Activated T-helper 17 cell treated with anti-CD3 and anti-CD28 coated beads, Interleukin-2, amount 50 U/mL, for 72 hours (primary cell): ENCODE measurements around the gene TTC39B. TPM values are rescaled to one million over a fixed set of nuclear protein-coding genes. Genes with fewer than 3 reads are reported as not detected.

Source experiments
- ATAC-seq: fragments of 150-1000 bp; cut with Tn5 transposase; replicated peaks from 2 replicates; pipeline ENCODE4 v1.10.0; 2021; ENCODE audit warnings: mild to moderate bottlenecking, moderate library complexity
- H3K27ac Mint-ChIP-seq: one replicate; pipeline ENCODE4 v1.8.0; 2022; ENCODE audit warnings: mixed read lengths
- H3K27me3 Mint-ChIP-seq: one replicate; pipeline ENCODE4 v1.8.0; 2022; ENCODE audit warnings: mixed read lengths
- H3K36me3 Mint-ChIP-seq: one replicate; pipeline ENCODE4 v1.8.0; 2022; ENCODE audit warnings: low read depth, mild to moderate bottlenecking, mixed read lengths
- H3K4me1 Mint-ChIP-seq: one replicate; pipeline ENCODE4 v1.8.0; 2022; ENCODE audit warnings: mixed read lengths
- H3K4me3 Mint-ChIP-seq: one replicate; pipeline ENCODE4 v1.8.0; 2022; ENCODE audit warnings: mild to moderate bottlenecking, mixed read lengths
- H3K9me3 Mint-ChIP-seq: one replicate; pipeline ENCODE4 v1.8.0; 2022; ENCODE audit warnings: mixed read lengths
- total RNA-seq, 2 donors: library from RNA; stranded (reverse); gene quantifications; one replicate each; pipeline ENCODE4 v1.2.3, GENCODE V29; 2022

TTC39B gene
- total RNA-seq, 2 donors from 2014 or later, result 14.5 to 19.1 TPM

DNA sequence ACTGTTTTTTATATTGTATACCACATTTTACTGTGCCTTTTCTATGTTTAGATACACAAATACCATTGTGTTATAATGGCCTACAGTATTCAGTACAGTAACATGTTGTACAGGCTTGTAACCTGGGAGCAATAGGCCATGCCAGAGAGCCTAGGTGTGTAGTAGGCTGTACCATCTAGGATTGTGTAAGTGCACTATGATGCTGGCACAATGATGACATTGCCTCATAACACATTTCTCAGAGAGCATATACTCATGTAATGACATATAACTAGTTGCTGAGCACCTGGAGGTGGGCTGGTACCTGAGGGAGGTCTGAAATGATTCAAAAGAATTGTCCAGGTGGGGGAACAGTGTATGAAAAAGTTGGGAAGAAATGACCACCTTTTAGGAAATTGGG is 13.9 kb downstream of the TTC39B start:
- H3K27me3 Mint-ChIP-seq, result no peaks in the 10 kb centered on the region
- peaks cover 8% of the 10 kb centered on the region for H3K36me3 Mint-ChIP-seq
- H3K4me3 Mint-ChIP-seq, result peak overlapping the region; percentile 81
- H3K4me1 Mint-ChIP-seq, result peaks cover 31% of the 10 kb centered on the region
- ATAC-seq, result no peak
- H3K27ac Mint-ChIP-seq, result peak overlapping the region; percentile 91
- no peaks in the 10 kb centered on the region for H3K9me3 Mint-ChIP-seq

DNA sequence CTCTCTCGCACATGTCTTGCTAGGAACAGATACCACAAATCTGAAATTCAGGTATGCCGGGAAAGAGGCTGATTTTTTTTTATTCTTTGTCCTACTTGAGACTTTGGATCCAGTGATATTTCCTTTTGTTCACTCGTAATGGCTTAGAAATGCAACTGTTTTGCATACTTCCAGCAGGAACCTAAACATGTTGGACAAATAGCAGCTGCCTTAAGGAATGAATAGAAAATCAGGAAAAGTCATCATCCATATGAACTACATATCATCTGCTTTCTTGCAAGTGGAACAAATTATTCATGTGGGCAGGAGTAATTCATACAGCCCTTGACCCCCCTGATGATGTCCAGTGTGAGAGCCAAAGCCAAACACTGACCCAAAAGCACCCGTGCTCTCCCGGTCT is 17.4 kb downstream of the TTC39B start:
- peaks cover 8% of the 10 kb centered on the region for H3K36me3 Mint-ChIP-seq
- H3K4me1 Mint-ChIP-seq, result peaks cover 29% of the 10 kb centered on the region
- no peak for ATAC-seq
- no peaks in the 10 kb centered on the region for H3K9me3 Mint-ChIP-seq
- H3K27ac Mint-ChIP-seq, result no peak overlapping the region
- H3K4me3 Mint-ChIP-seq, result no peak overlapping the region
- H3K27me3 Mint-ChIP-seq, result no peaks in the 10 kb centered on the region

DNA sequence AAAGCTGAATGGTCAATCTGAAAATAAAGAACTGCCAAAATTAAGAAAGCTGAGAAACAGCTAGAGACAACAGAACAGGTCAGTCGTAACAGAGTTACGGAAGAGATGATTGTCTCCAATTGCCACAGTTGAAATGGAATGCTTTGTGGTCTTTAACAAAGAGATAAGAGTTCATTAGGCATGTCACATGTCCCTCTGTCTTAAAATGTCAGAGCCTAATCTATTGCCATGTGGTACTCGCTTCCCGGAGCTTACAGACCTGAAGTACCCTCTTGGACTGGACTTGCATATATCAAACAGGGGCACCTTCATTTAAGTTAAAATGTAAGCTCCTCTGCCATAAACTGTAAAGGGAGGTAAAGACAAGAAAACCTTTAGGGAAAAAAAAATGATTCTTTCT is 19.7 kb downstream of the TTC39B start:
- no peak overlapping the region for H3K4me3 Mint-ChIP-seq
- H3K27ac Mint-ChIP-seq, result no peak overlapping the region
- H3K27me3 Mint-ChIP-seq, result no peaks in the 10 kb centered on the region
- H3K9me3 Mint-ChIP-seq, result no peaks in the 10 kb centered on the region
- H3K36me3 Mint-ChIP-seq, result no peaks in the 10 kb centered on the region
- ATAC-seq, result no peak
- H3K4me1 Mint-ChIP-seq, result peaks cover 21% of the 10 kb centered on the region

DNA sequence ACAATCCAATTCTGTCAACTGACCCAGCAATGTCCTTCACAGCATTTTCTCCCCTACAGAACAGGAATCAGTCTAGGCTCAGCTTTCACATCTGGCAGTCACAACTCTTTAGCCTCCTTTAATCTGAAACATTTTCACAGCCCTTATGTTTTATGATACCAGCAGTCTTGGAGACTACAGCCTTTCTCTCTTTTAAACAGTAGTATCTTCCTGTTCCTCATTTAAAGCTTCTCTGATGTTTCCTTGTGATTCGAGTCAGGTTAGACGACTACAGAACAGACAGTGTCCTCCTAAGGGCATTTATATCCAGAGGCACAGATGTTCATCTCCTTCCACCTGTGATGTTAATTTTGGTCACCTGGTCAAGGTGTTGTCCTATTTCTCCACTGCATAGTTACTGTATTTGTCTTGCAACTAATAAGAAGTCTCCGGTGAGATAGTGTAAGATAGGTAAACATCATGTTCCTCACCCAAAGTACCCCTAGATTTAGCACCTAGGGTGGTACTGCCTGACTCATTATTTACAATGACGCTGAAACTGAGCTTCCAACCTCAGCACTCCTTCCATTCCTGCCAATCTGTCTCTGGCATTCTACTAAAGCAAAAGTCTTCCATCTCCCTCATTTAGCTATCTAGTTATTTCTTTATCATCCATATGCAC is 20.7 kb downstream of the TTC39B start:
- H3K9me3 Mint-ChIP-seq, result no peaks in the 10 kb centered on the region
- peak overlapping the region; percentile 13 for H3K27ac Mint-ChIP-seq
- ATAC-seq, result no peak
- no peaks in the 10 kb centered on the region for H3K27me3 Mint-ChIP-seq
- H3K4me1 Mint-ChIP-seq, result peaks cover 19% of the 10 kb centered on the region
- no peak overlapping the region for H3K4me3 Mint-ChIP-seq
- H3K36me3 Mint-ChIP-seq, result no peaks in the 10 kb centered on the region

DNA sequence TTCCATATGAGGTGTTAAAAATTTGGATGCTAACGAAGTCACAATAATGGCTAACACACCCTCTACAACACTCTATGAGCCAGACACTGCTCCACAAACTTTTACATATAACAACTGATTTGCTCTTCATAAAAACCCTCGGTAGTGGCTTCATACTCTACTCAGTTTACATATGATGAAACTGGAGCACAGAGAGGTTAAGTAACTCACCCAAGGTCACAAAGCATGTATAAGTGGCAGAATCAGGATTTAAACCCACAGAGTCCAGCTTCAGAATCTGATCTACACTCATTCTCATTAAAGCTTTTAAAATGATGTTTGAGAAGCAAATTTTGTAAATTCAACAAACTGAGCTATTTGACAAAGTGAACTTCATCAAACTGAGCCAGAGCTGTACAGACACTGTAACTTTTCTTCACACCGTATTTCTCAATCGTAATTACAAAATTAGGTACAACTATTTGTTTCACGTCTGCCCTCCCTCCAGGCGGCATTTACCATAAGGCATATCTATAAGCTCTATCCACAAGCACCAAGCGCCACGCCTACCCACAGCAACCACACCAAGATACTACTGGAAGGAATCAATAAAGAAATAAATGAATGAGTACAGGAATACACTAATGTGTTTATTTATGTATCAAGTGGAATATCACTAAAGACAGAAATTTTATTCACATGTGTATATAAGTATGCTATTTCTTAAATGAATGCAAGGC is 24.3 kb downstream of the TTC39B start:
- no peaks in the 10 kb centered on the region for H3K27me3 Mint-ChIP-seq
- peaks cover 16% of the 10 kb centered on the region for H3K4me1 Mint-ChIP-seq
- no peaks in the 10 kb centered on the region for H3K9me3 Mint-ChIP-seq
- no peak overlapping the region for H3K4me3 Mint-ChIP-seq
- H3K36me3 Mint-ChIP-seq, result no peaks in the 10 kb centered on the region
- no peak for ATAC-seq
- H3K27ac Mint-ChIP-seq, result no peak overlapping the region

DNA sequence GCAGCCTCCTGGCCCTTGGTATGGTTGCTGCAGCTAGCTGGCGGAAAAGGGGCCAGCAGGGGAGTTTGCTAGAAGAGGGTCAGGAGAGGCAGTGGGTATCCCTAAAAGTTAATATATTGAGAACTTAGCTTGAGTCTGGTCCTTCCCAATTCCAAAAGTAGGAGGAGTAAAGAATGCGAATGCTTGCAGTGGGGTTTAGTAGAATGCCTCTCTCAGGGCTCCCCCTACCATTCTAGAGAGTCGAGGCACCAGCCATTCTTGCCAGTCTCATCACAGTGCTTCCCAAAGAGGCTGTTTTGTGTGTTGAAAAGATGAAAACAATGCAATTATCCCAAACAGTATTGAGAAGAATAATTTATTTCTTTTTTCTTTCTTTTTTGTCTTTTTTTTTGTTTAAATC is 26.4 kb downstream of the TTC39B start:
- Mint-ChIP-seq H3K27ac (no peak overlapping the region), H3K36me3 (no peaks in the 10 kb centered on the region), H3K27me3 (no peaks in the 10 kb centered on the region), H3K9me3 (no peaks in the 10 kb centered on the region), H3K4me3 (no peak overlapping the region), H3K4me1 (peaks cover 6% of the 10 kb centered on the region)
- no peak for ATAC-seq

DNA sequence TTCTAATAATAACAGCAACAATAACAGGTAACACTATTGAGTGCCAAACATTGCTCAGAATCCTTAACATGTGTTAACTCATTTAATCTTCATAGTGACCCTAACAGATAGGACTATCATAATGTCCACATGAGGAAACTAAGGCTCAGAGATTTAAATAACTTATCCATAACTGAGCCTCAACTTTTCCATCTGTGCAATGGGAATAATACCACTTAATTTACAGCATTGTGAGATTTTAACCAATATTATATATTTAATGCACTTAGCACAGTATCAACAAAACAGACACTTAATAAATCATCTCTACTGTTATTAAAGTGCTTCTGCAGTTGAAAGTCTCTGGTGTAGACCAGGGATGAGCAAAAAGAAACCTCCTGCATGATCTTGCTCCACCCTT is 28.2 kb downstream of the TTC39B start:
- Mint-ChIP-seq H3K36me3 (no peaks in the 10 kb centered on the region), H3K9me3 (no peaks in the 10 kb centered on the region), H3K4me1 (peaks cover 9% of the 10 kb centered on the region), H3K27ac (peak overlapping the region; percentile 31), H3K27me3 (no peaks in the 10 kb centered on the region), H3K4me3 (no peak overlapping the region)
- ATAC-seq, result no peak

DNA sequence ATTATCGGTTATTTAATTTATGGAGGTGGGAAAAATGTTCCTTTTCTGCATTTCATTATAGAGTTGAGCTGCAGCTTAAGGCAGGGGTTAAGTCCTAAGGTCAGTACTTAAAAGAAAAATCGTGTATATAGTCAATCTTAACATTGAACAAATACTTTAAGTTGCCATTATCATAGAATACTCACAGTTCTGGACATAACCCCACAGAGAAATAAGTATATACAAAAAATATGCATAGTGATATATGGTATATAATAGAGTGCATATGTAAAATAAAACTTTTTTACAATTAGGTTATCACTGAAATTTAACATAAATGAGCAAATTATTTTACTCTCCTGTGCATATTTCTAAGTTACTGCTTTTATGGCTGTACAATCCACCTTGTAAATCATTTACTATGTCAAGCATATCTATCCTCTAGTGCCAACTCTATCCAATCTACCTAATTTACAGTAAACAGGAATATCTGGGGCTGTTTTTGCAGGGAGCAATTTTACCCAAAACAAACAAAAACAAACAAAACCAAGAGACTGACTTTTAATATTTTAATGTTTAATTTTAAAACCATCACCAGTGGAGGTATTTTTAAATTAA is 28.8 kb downstream of the TTC39B start:
- no peak for ATAC-seq
- Mint-ChIP-seq H3K36me3 (no peaks in the 10 kb centered on the region), H3K27me3 (no peaks in the 10 kb centered on the region), H3K9me3 (no peaks in the 10 kb centered on the region), H3K4me1 (peaks cover 9% of the 10 kb centered on the region), H3K4me3 (no peak overlapping the region), H3K27ac (no peak overlapping the region)

DNA sequence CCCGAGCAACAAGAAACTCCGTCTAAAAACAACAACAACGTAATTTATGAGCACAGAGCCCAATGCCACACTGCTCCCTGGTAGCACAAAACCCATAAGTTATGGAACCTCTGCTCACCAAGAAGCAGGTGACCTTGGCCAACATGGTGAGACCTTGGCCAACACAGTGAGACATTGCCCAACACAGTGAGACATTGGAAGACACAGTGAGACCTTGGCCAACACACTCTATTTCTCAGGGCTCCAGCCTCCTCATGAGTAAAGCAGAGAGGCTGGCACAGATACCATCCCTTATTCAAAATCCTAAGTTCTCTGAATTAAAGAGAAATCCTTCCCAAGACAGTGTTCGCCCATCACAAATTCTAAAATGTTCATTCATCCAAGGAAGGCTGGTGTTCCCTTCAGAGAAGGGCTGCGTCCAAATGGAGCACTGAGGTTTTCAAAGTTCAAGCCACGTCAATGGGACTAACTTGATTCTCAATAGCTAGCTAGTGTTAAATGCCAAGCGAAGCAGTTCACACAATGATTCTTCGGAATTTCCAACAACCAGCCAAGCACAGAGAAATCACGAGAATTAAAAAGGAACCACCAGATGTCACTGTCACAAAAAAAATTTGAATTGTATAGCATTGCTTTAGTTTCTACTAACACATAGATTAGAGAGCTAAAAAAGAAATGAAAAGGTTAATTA is 29.5 kb downstream of the TTC39B start:
- ATAC-seq, result peak; percentile 50
- Mint-ChIP-seq H3K4me3 (no peak overlapping the region), H3K36me3 (no peaks in the 10 kb centered on the region), H3K27me3 (no peaks in the 10 kb centered on the region), H3K27ac (no peak overlapping the region), H3K9me3 (no peaks in the 10 kb centered on the region), H3K4me1 (peaks cover 3% of the 10 kb centered on the region)

DNA sequence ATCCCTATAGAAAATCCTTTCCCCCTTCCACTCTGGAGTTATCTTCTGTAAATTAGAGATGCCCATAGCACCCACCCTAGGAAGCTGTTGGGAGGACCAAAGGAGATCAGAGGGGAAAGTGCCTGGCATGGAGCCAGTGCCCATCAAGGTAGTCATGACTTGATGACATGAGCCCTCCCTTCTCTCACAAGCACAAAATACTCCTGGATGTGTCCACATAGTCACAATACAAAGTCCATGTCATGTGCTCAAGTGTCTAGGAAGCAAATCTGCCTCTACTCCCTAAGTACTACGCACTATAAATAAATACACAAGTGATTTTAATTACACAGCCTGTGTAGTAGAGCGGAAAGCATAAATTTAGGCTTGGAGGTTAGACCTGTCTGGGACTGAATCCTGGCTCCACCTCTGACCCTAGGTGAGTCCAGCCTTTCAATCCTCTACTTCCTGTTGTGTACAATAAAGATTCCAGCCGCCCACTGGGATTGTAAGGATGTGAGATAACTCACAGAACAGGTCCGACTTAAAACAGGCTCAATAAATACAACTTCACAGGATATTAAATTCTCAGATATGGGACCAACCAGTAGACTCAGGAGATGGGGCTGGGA is 30.6 kb downstream of the TTC39B start:
- Mint-ChIP-seq H3K36me3 (no peaks in the 10 kb centered on the region), H3K4me1 (peaks cover 12% of the 10 kb centered on the region), H3K4me3 (no peak overlapping the region), H3K27me3 (no peaks in the 10 kb centered on the region), H3K9me3 (no peaks in the 10 kb centered on the region), H3K27ac (no peak overlapping the region)
- ATAC-seq, result no peak

DNA sequence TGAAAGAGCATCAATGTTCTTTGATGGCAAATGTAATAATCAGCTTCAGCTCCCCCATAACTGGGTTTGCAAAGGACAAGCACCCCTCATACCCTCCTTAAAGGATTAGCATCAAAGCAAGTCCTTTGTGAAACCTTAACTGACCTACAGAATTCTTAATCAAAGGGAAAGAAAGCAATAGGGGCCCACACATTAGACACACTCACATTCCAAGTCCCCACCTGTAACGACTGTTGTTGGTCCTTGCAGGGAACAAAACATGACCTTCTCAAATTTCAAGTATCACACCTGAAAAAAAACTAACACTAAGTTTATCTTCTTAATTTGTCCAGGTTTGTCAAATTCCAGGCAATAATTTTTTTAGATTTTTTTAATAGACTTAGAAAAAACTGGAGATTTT is 32.6 kb downstream of the TTC39B start:
- H3K27ac Mint-ChIP-seq, result no peak overlapping the region
- no peaks in the 10 kb centered on the region for H3K36me3 Mint-ChIP-seq
- no peaks in the 10 kb centered on the region for H3K27me3 Mint-ChIP-seq
- no peak overlapping the region for H3K4me3 Mint-ChIP-seq
- H3K4me1 Mint-ChIP-seq, result peaks cover 12% of the 10 kb centered on the region
- no peak for ATAC-seq
- no peaks in the 10 kb centered on the region for H3K9me3 Mint-ChIP-seq

DNA sequence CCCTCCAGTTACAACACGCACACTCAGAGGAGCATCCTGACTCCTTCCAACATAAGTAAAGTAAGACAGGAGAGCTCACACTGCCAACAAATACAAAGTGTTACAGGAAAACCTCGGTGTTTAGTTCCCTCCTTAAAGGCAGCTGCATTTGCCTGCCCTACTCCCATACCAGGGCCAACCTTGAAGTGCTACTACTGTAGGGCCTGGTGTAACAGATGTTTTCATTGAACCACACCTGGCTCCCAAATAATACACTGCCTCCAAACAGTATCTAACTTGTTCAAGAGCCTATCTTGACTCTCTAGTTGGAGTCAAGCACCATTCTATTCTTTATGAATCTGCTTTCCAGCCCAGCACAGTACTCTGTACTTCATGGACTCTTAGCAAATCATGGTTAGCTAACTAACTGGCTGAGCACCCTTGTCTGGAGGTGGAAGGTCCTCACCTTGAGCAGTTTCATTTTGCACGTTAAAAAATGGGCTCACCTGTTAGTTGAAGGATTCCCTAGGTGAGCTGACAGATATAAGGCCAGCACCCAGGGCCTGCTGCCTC is 34.6 kb downstream of the TTC39B start:
- ATAC-seq, result no peak
- Mint-ChIP-seq H3K9me3 (no peaks in the 10 kb centered on the region), H3K27ac (no peak overlapping the region), H3K27me3 (no peaks in the 10 kb centered on the region), H3K4me1 (peaks cover 25% of the 10 kb centered on the region), H3K36me3 (peaks cover 13% of the 10 kb centered on the region), H3K4me3 (no peak overlapping the region)

DNA sequence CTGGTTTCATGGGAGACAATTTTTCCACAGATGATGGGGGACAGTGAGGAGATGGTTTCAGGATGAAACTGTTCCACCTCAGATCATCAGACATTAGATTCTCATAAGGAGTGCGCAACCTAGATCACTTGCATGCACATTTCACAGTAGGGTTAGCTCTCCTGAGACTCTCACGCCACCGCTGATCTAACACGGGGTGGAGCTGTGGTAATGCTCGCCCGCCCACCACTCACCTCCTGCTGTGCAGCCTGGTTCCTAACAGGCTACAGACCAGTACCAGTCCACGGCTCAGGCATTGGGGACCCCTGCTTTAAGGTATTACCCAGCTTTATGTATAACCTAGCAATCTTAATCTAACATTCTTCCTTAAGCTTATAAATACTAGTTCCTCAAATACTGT is 35.6 kb downstream of the TTC39B start:
- Mint-ChIP-seq H3K4me1 (peaks cover 25% of the 10 kb centered on the region), H3K27me3 (no peaks in the 10 kb centered on the region)
- ATAC-seq, result peak; percentile 60

DNA sequence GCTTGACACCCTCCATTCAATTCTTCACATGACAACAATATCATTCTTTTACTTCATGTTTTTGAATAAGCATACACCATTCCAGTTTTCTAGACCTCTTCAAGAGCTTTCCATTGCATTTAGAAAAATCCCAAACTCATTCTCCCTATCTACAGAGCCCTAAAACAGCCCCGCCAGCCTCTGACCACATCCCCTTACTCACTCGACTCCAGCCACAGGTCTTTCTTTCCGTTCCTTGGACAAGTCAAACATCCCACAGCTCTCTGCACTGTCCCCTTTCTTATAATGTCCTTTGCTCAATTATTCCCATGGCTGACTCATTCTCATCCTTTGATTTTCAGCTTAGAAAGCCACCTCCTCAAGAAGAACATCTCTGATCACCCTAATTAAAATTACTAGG is 38.2 kb downstream of the TTC39B start:
- peaks cover 13% of the 10 kb centered on the region for H3K36me3 Mint-ChIP-seq
- peak overlapping the region; percentile 14 for H3K4me3 Mint-ChIP-seq
- no peaks in the 10 kb centered on the region for H3K27me3 Mint-ChIP-seq
- H3K4me1 Mint-ChIP-seq, result peaks cover 21% of the 10 kb centered on the region
- no peaks in the 10 kb centered on the region for H3K9me3 Mint-ChIP-seq
- ATAC-seq, result peak; percentile 88
- peak overlapping the region; percentile 61 for H3K27ac Mint-ChIP-seq

More for the DNA sequence above, 35.6 kb downstream of the TTC39B start:
- no peak overlapping the region for H3K4me3 Mint-ChIP-seq
- no peak overlapping the region for H3K27ac Mint-ChIP-seq
- no peaks in the 10 kb centered on the region for H3K9me3 Mint-ChIP-seq
- H3K36me3 Mint-ChIP-seq, result peaks cover 13% of the 10 kb centered on the region
